H9 (cell line): ENCODE measurements around the gene GRIK4. TPM values are rescaled to one million over a fixed set of nuclear protein-coding genes. Genes with fewer than 3 reads are reported as not detected.

Source experiments
- DNase-seq: peaks from one replicate; pipeline ENCODE4 v3.0.0-alpha.2; 2017
- H2AFZ ChIP-seq: one replicate; pipeline ENCODE4 v1.6.1; 2013; ENCODE audit warnings: mild to moderate bottlenecking, low read length, control low read depth, moderate library complexity
- H2AK5ac ChIP-seq: 2 replicates; pipeline ENCODE4 v1.6.1; 2013; ENCODE audit warnings: low read length, control low read depth, mixed read lengths; ENCODE audit not compliant: insufficient read length
- H2BK120ac ChIP-seq: one replicate; pipeline ENCODE4 v1.6.1; 2013; ENCODE audit warnings: low read depth, mild to moderate bottlenecking, low read length, control low read depth, inconsistent platforms; ENCODE audit not compliant: poor library complexity, severe bottlenecking
- H2BK12ac ChIP-seq: 2 replicates; pipeline ENCODE4 v1.6.1; 2013; ENCODE audit warnings: low read length, control low read depth, mixed read lengths, low read depth; ENCODE audit not compliant: insufficient read length
- H2BK15ac ChIP-seq: 2 replicates; pipeline ENCODE4 v1.6.1; 2013; ENCODE audit warnings: low read depth, low read length, control low read depth
- H2BK20ac ChIP-seq: one replicate; pipeline ENCODE4 v1.6.1; 2013; ENCODE audit warnings: low read depth, mild to moderate bottlenecking, low read length, control low read depth, inconsistent platforms; ENCODE audit not compliant: poor library complexity, severe bottlenecking
- H2BK5ac ChIP-seq: 2 replicates; pipeline ENCODE4 v1.6.1; 2013; ENCODE audit warnings: low read length, control low read depth, mixed read lengths; ENCODE audit not compliant: insufficient read length
- H3K14ac ChIP-seq: 2 replicates; pipeline ENCODE4 v1.6.1; 2013; ENCODE audit warnings: low read length, control low read depth; ENCODE audit not compliant: insufficient read depth
- H3K18ac ChIP-seq: 2 replicates; pipeline ENCODE4 v1.6.1; 2013; ENCODE audit warnings: low read depth, mild to moderate bottlenecking, mixed read lengths, low read length, control low read depth; ENCODE audit not compliant: insufficient read length
- H3K23ac ChIP-seq: 2 replicates; pipeline ENCODE4 v1.6.1; 2013; ENCODE audit warnings: low read length, control low read depth, mixed read lengths, low read depth; ENCODE audit not compliant: insufficient read length
- H3K23me2 ChIP-seq: 2 replicates; pipeline ENCODE4 v1.6.1; 2013; ENCODE audit warnings: low read depth, mild to moderate bottlenecking, mixed read lengths, low read length, control low read depth; ENCODE audit not compliant: insufficient read length, poor library complexity, severe bottlenecking
- H3K27ac ChIP-seq: 2 replicates; pipeline ENCODE4 v1.5.1; 2013; ENCODE audit warnings: low read length, control low read depth, mixed read lengths, low read depth; ENCODE audit not compliant: insufficient read length
- H3K27me3 ChIP-seq: 2 replicates; pipeline ENCODE4 v1.6.1; 2013; ENCODE audit warnings: low read length, control low read depth, inconsistent platforms; ENCODE audit not compliant: insufficient read depth
- H3K4ac ChIP-seq: 2 replicates; pipeline ENCODE4 v1.6.1; 2013; ENCODE audit warnings: low read depth, mild to moderate bottlenecking, control low read depth, inconsistent platforms, low read length, moderate library complexity
- H3K4me1 ChIP-seq: 2 replicates; pipeline ENCODE4 v1.6.1; 2013; ENCODE audit warnings: low read length, control low read depth, inconsistent platforms; ENCODE audit not compliant: insufficient read depth
- H3K4me2 ChIP-seq: 2 replicates; pipeline ENCODE4 v1.6.1; 2013; ENCODE audit warnings: low read length, control low read depth, mixed read lengths; ENCODE audit not compliant: insufficient read length, insufficient read depth
- H3K56ac ChIP-seq: 2 replicates; pipeline ENCODE4 v1.6.1; 2013; ENCODE audit warnings: low read depth, mild to moderate bottlenecking, mixed read lengths, low read length, control low read depth; ENCODE audit not compliant: insufficient read length
- H3K79me1 ChIP-seq: 2 replicates; pipeline ENCODE4 v1.6.1; 2013; ENCODE audit warnings: low read depth, mild to moderate bottlenecking, moderate library complexity, low read length, control low read depth, inconsistent platforms; ENCODE audit not compliant: insufficient read depth, poor library complexity, severe bottlenecking
- H3K79me2 ChIP-seq: 2 replicates; pipeline ENCODE4 v1.6.1; 2013; ENCODE audit warnings: low read length, control low read depth, inconsistent platforms; ENCODE audit not compliant: insufficient read depth
- H3K9ac ChIP-seq: 2 replicates; pipeline ENCODE4 v1.6.1; 2013; ENCODE audit warnings: low read length, control low read depth, mixed read lengths; ENCODE audit not compliant: insufficient read length; ENCODE audit errors: extremely low read depth
- H3K9me3 ChIP-seq: one replicate; pipeline ENCODE4 v1.6.1; 2013; ENCODE audit warnings: low read depth, low read length, inconsistent platforms; ENCODE audit not compliant: control insufficient read depth
- H3T11ph ChIP-seq: one replicate; pipeline ENCODE4 v1.6.1; 2013; ENCODE audit warnings: mild to moderate bottlenecking, low read length, control low read depth, inconsistent platforms
- H4K20me1 ChIP-seq: one replicate; pipeline ENCODE4 v1.6.1; 2013; ENCODE audit not compliant: control insufficient read depth, insufficient read length, insufficient read depth
- H4K5ac ChIP-seq: 2 replicates; pipeline ENCODE4 v1.6.1; 2013; ENCODE audit warnings: low read depth, mild to moderate bottlenecking, mixed read lengths, low read length, control low read depth; ENCODE audit not compliant: insufficient read length
- H4K8ac ChIP-seq: replicated peaks from 2 replicates; pipeline ENCODE4 v1.6.1; 2013; ENCODE audit warnings: low read length, control low read depth, mixed read lengths, low read depth; ENCODE audit not compliant: insufficient read length
- H4K91ac ChIP-seq: 2 replicates; pipeline ENCODE4 v1.6.1; 2013; ENCODE audit warnings: low read depth, mild to moderate bottlenecking, moderate library complexity, mixed read lengths, low read length, control low read depth; ENCODE audit not compliant: insufficient read length
- H3K27ac Mint-ChIP-seq, 3 experiments: 2 replicates in 2 of 3; 3 replicates in 1 of 3; pipeline ENCODE4 v1.8.0; 2020 to 2021; ENCODE audit warnings: mixed read lengths in 3 of 3, mild to moderate bottlenecking in 1 of 3, moderate library complexity in 1 of 3
- H3K27me3 Mint-ChIP-seq: 2 replicates; pipeline ENCODE4 v1.8.0; 2021; ENCODE audit warnings: low read depth, mild to moderate bottlenecking, moderate library complexity, mixed read lengths
- H3K36me3 Mint-ChIP-seq, 3 experiments: 2 replicates in 2 of 3; 3 replicates in 1 of 3; pipeline ENCODE4 v1.8.0; 2020 to 2021; ENCODE audit warnings: low read depth in 3 of 3, mixed read lengths in 3 of 3; ENCODE audit not compliant: insufficient read depth in 1 of 3
- H3K4me1 Mint-ChIP-seq, 2 experiments: 2 replicates each; pipeline ENCODE4 v1.8.0; 2020; ENCODE audit warnings: mixed read lengths in 2 of 2
- H3K4me3 Mint-ChIP-seq, 2 experiments: 2 replicates in 1 of 2; 3 replicates in 1 of 2; pipeline ENCODE4 v1.8.0; 2020 to 2021; ENCODE audit warnings: mild to moderate bottlenecking in 2 of 2, mixed read lengths in 2 of 2, moderate library complexity in 1 of 2
- H3K9me3 Mint-ChIP-seq, 2 experiments: 2 replicates in 1 of 2; 3 replicates in 1 of 2; pipeline ENCODE4 v1.8.0; 2020; ENCODE audit warnings: mild to moderate bottlenecking in 2 of 2, mixed read lengths in 2 of 2, moderate library complexity in 1 of 2
- WGBS: extraction: QIAGEN DNeasy Blood & Tissue Kit; methylation state at CpG from one replicate; pipeline ENCODE4 v1.1.7; 2013; ENCODE audit warnings: missing lambda C conversion rate, low lambda C conversion rate, mixed read lengths; ENCODE audit not compliant: insufficient read length; ENCODE audit errors: extremely low coverage; 5-methylcytosine and 5-hydroxymethylcytosine counted together
- total RNA-seq: library from RNA; stranded (reverse); gene quantifications from 2 replicates; pipeline ENCODE4 v1.2.1, GENCODE V29; 2021
- TF ChIP-seq, protein P1 (sequence below): fragments of 200-600 bp; sonication (generic); conservative IDR thresholded peaks from 3 replicates; pipeline ENCODE4 v1.8.0; 2021; ENCODE audit warnings: antibody characterized with exemption, mild to moderate bottlenecking

The GRIK4 gene
- total RNA-seq, 1 experiment from 2014 or later = 2.3 TPM

DNA sequence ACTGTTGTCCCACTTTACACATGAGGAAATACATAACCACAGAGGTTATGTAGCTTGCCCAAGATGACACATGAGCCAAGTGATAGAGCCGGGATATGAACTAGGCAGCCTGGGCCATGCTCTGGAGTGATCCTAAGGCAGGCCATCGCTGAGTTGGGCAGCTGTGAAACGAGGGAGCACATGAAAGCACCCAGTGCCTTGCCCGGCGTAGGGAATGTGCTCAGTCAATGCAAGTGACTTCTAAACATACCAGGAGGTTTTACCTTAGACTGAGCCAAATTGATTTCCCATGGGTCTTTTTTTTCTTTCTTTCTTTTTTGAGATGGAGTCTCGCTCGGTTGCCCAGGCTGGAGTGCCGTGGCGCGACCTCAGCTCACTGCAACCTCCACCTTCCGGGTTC lies 10.5 kb downstream of the GRIK4 start:
- no peak overlapping the region for H2BK120ac ChIP-seq
- H2AK5ac ChIP-seq = no peak overlapping the region
- H3K79me1 ChIP-seq = no peaks in the 10 kb centered on the region
- Mint-ChIP-seq H3K27me3 (peaks cover 16% of the 10 kb centered on the region), H3K4me3 (no peak overlapping the region), H3K4me1 (peaks cover 35 to 45% of the 10 kb centered on the region in 2 experiments), H3K27ac (no peak overlapping the region), H3K36me3 (no peaks in the 10 kb centered on the region; a peak in 1 of 7 replicates), H3K9me3 (no peaks in the 10 kb centered on the region)
- no peak overlapping the region for H4K5ac ChIP-seq
- TF ChIP-seq, protein P1, sequence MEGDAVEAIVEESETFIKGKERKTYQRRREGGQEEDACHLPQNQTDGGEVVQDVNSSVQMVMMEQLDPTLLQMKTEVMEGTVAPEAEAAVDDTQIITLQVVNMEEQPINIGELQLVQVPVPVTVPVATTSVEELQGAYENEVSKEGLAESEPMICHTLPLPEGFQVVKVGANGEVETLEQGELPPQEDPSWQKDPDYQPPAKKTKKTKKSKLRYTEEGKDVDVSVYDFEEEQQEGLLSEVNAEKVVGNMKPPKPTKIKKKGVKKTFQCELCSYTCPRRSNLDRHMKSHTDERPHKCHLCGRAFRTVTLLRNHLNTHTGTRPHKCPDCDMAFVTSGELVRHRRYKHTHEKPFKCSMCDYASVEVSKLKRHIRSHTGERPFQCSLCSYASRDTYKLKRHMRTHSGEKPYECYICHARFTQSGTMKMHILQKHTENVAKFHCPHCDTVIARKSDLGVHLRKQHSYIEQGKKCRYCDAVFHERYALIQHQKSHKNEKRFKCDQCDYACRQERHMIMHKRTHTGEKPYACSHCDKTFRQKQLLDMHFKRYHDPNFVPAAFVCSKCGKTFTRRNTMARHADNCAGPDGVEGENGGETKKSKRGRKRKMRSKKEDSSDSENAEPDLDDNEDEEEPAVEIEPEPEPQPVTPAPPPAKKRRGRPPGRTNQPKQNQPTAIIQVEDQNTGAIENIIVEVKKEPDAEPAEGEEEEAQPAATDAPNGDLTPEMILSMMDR = no peak
- H3K4me2 ChIP-seq = no peak overlapping the region
- no CpG with 5 or more reads among the region's 11 CpGs for WGBS
- no peak overlapping the region for H4K91ac ChIP-seq
- H3T11ph ChIP-seq = no peak overlapping the region
- H3K4ac ChIP-seq = no peak overlapping the region
- H3K9ac ChIP-seq = no peak overlapping the region
- H2BK5ac ChIP-seq = no peak overlapping the region
- H4K8ac ChIP-seq = no peak overlapping the region
- no peak overlapping the region for H2BK15ac ChIP-seq
- no peaks in the 10 kb centered on the region for H3K23me2 ChIP-seq
- H3K18ac ChIP-seq = no peak overlapping the region
- no peak overlapping the region for H3K27ac ChIP-seq
- no peaks in the 10 kb centered on the region for H4K20me1 ChIP-seq
- no peak overlapping the region for H2AFZ ChIP-seq
- H3K79me2 ChIP-seq = no peaks in the 10 kb centered on the region
- H3K4me1 ChIP-seq = peaks cover 5% of the 10 kb centered on the region; the same call in 1 of the 2 replicates
- DNase-seq = no peak
- no peak overlapping the region for H3K14ac ChIP-seq
- no peak overlapping the region for H3K23ac ChIP-seq
- no peak overlapping the region for H2BK20ac ChIP-seq
- no peak overlapping the region for H3K56ac ChIP-seq
- H3K27me3 ChIP-seq = no peaks in the 10 kb centered on the region
- no peaks in the 10 kb centered on the region for H3K9me3 ChIP-seq
- H2BK12ac ChIP-seq = no peak overlapping the region
